Stimulated activated CD4-positive, alpha-beta T cell treated with anti-CD3 and anti-CD28 coated beads, Interleukin-1b, Interleukin-23, amount 100 ng/mL, for 24 hours (primary cell): ENCODE data around the gene MACF1.

Experiments
- DNase-seq, 4 experiments: peaks; one replicate each; pipeline ENCODE4 v3.0.0-alpha.2; 2020; ENCODE audit warnings: low read depth in 4 of 4, low spot score in 1 of 4

MACF1 gene

GRCh38 chr1:39293375-39294070 lies 89.0 kb downstream of the MACF1 start:
- DNase-seq = no peak

- no peak for DNase-seq
These were observed 90.0 kb downstream of the MACF1 start for GRCh38 chr1:39294531-39294930.

GRCh38 chr1:39295901-39296300 lies 91.4 kb downstream of the MACF1 start:
- DNase-seq = no peak

GRCh38 chr1:39297551-39297950 lies 93.1 kb downstream of the MACF1 start:
- DNase-seq = no peak

GRCh38 chr1:39301606-39302005 lies 97.1 kb downstream of the MACF1 start:
- no peak for DNase-seq

- no peak for DNase-seq
These were observed 101.1 kb downstream of the MACF1 start for GRCh38 chr1:39305555-39305954.

- no peak for DNase-seq
These were observed 105.5 kb downstream of the MACF1 start for GRCh38 chr1:39310015-39310414.

- no peak for DNase-seq
These were observed 106.2 kb downstream of the MACF1 start for GRCh38 chr1:39310691-39311090.

- no peak for DNase-seq
These were observed 112.6 kb downstream of the MACF1 start for GRCh38 chr1:39317111-39317510.

GRCh38 chr1:39317910-39318633 lies 113.6 kb downstream of the MACF1 start:
- no peak for DNase-seq

- DNase-seq = no peak
These were observed 117.5 kb downstream of the MACF1 start for GRCh38 chr1:39321979-39322378.

GRCh38 chr1:39322431-39322830 lies 117.9 kb downstream of the MACF1 start:
- no peak for DNase-seq

GRCh38 chr1:39324888-39325287 lies 120.4 kb downstream of the MACF1 start:
- no peak for DNase-seq

- DNase-seq = no peak
These were observed 122.3 kb downstream of the MACF1 start for GRCh38 chr1:39326836-39327235.

GRCh38 chr1:39328095-39328494 lies 123.6 kb downstream of the MACF1 start:
- DNase-seq = no peak

GRCh38 chr1:39328586-39329121 lies 124.2 kb downstream of the MACF1 start:
- DNase-seq = no peak

- DNase-seq = no peak
These were observed 127.2 kb downstream of the MACF1 start for GRCh38 chr1:39331647-39332046.

- DNase-seq = no peak
These were observed 127.8 kb downstream of the MACF1 start for GRCh38 chr1:39332291-39332690.

GRCh38 chr1:39332828-39333227 lies 128.3 kb downstream of the MACF1 start:
- DNase-seq = no peak

GRCh38 chr1:39333296-39333695 lies 128.8 kb downstream of the MACF1 start:
- DNase-seq = no peak

GRCh38 chr1:39335216-39335615 lies 130.7 kb downstream of the MACF1 start:
- no peak for DNase-seq

- DNase-seq = no peak
These were observed 132.6 kb downstream of the MACF1 start for GRCh38 chr1:39337067-39337466.

- no peak for DNase-seq
These were observed 138.3 kb downstream of the MACF1 start for GRCh38 chr1:39342776-39343175.
